Measurements from ENCODE around the gene XYLT1.
A peak's percentile ranks its signal among the peaks of the same experiment; 100 is the strongest.

XYLT1 gene

GRCh38 chr16:17293813-17294558 lies 176.8 kb downstream of the XYLT1 start:
- intact Hi-C loops (cut with DNase I; ENCODE audit: low total_unique reads), result no loop called here
- H3K27me3 ChIP-seq, result no peaks in the 10 kb centered on the region
- TF ChIP-seq CTCF (IDR thresholded peaks at IDR 0.05), result no peak

DNA sequence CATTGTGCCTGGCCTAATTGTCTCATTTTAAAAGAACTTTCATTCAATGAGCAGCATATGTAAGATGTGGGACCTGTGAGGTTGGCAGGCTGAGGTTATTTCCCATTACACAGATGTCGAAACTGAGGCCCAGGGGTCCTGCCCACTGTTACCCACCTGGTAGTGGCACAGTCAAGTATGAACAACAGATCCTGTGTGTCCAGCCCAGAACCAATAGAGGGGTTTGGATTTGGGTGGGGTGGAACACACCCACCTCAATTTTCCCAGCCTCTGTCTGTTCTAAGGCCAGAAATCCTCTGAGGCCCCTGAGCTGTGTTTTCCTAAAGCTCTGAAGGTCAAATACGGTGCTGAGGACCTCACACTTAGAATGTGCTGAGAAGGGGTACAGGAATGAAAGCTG lies 179.5 kb downstream of the XYLT1 start:
- Histone ChIP-seq H3K9me3 (no peaks in the 10 kb centered on the region), H3K36me3 (no peaks in the 10 kb centered on the region), H3K27ac (peak overlapping the region in 1 of 2 donors; percentile 56), H3K4me3 (no peak overlapping the region), H3K4me1 (peaks cover 0 to 55% (median 21%) of the 10 kb centered on the region in 4 donors), H3K27me3 (no peaks in the 10 kb centered on the region)
- no peak for TF ChIP-seq CTCF (IDR thresholded peaks at IDR 0.05)
- no peak for DNase-seq
- intact Hi-C loops (cut with DNase I; ENCODE audit: low total_unique reads), result no loop called here

More at GRCh38 chr16:17293813-17294558, 176.8 kb downstream of the XYLT1 start:
- peak in 1 of 2 donors; percentile 68 for DNase-seq
- H3K27ac ChIP-seq, result peak overlapping the region; percentile 49 to 53
- no peaks in the 10 kb centered on the region for H3K36me3 ChIP-seq
- peaks cover 0 to 57% (median 27%) of the 10 kb centered on the region in 4 donors for H3K4me1 ChIP-seq
- no peak overlapping the region for H3K4me3 ChIP-seq
- no peaks in the 10 kb centered on the region for H3K9me3 ChIP-seq

DNA sequence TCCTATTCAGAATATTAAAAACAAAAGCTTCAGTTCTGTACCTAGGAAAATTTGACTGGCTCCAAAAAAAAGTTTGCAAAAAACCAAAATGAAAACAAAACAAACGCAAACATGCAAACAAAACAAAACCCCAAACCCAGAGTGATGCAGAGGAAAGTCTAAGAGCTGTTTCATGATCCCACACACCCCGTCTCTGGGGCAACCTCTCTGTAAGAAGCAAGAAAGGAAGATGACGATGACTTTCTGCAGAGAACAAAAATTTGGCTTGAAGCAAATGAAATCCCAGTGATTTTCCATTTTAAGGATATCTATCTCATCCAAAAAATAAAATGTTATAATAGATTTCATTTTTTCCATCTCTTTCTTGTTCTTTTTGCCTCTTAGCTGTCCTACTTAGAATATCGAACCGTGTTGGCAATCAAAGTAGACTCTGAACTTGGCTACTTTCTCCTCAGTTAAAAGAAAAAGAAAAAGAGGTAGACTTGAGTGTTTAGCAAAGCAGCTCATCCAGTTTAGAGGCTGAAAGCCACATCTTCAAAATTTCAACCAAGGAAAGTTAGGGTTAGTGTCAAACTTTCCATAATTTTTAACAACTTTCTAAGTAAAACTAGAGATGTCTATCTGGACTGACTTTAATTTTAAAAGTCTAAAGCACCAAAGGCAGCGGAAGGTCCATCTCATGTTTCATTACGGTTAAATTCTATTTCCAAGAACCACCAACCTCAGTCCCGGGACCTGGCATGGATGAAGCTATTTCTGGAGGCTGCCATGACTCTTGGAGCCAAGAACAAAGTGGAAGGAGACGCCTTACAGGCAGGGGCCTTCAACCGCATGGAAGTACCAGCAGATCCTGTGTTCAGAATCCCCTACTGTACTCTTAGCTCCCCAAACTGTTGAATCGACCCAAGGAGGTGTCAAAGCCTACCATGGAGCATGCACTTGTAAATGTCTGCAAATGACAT lies 180.8 kb downstream of the XYLT1 start:
- no peaks in the 10 kb centered on the region for H3K36me3 ChIP-seq
- intact Hi-C loops (cut with DNase I; ENCODE audit: low total_unique reads), result no loop called here
- no peaks in the 10 kb centered on the region for H3K27me3 ChIP-seq
- peak overlapping the region; percentile 53 to 56 for H3K27ac ChIP-seq
- TF ChIP-seq CTCF (IDR thresholded peaks at IDR 0.05), result no peak
- no peaks in the 10 kb centered on the region for H3K9me3 ChIP-seq
- H3K4me1 ChIP-seq, result peaks cover 0 to 42% (median 11%) of the 10 kb centered on the region in 4 donors
- H3K4me3 ChIP-seq, result no peak overlapping the region
- DNase-seq, result peak in 1 of 2 donors; percentile 78

- Histone ChIP-seq H3K9me3 (no peaks in the 10 kb centered on the region), H3K36me3 (no peaks in the 10 kb centered on the region), H3K27ac (peak overlapping the region; percentile 53 to 56), H3K4me1 (peaks cover 0 to 33% (median 8%) of the 10 kb centered on the region in 4 donors), H3K4me3 (no peak overlapping the region), H3K27me3 (no peaks in the 10 kb centered on the region)
- intact Hi-C loops (cut with DNase I; ENCODE audit: low total_unique reads), result no loop called here
- no peak for TF ChIP-seq CTCF (IDR thresholded peaks at IDR 0.05)
- DNase-seq, result no peak
Observed at GRCh38 chr16:17289050-17289449, 181.7 kb downstream of the XYLT1 start.

- no peak for DNase-seq
- no peaks in the 10 kb centered on the region for H3K27me3 ChIP-seq
- no peak overlapping the region for H3K27ac ChIP-seq
- intact Hi-C loops (cut with DNase I; ENCODE audit: low total_unique reads), result no loop called here
- H3K36me3 ChIP-seq, result no peaks in the 10 kb centered on the region
- peaks cover 0 to 27% (median 8%) of the 10 kb centered on the region in 4 donors for H3K4me1 ChIP-seq
- H3K9me3 ChIP-seq, result no peaks in the 10 kb centered on the region
- H3K4me3 ChIP-seq, result no peak overlapping the region
- no peak for TF ChIP-seq CTCF (IDR thresholded peaks at IDR 0.05)
Observed at GRCh38 chr16:17287166-17287800, 183.5 kb downstream of the XYLT1 start.

All from tibial artery (tissue), 4 donors.